ENCODE data around the gene PRDM2.

The PRDM2 gene

GRCh38 chr1:13699936-13700520, at the start of gene PRDM2:
Gene PRDM2, plus strand, starts transcription at chr1:13700188. Its CDS starts 15,418 bp downstream, at chr1:13715606.
- no peak within 1 kb of the TSS for H3K27ac ChIP-seq (ENCODE audit: low read depth, low read length)
- H3K4me1 ChIP-seq (ENCODE audit: control insufficient read depth, insufficient read depth, low read length): peaks cover 11% of the 10 kb centered on the region; the same call in 1 of the 2 replicates
- peak within 1 kb of the TSS; percentile 75 for H3K4me3 ChIP-seq (ENCODE audit: low read depth, low read length)
- H3K27me3 ChIP-seq (ENCODE audit: control insufficient read depth, insufficient read depth, low read length): peaks cover 36% of the 10 kb centered on the region
- H3K36me3 ChIP-seq (ENCODE audit: control insufficient read depth, insufficient read depth, low read length): no peaks in the 10 kb centered on the region
- H3K9ac ChIP-seq (ENCODE audit: low read depth, low read length): peak within 1 kb of the TSS; percentile 67; the same call in 1 of the 2 replicates
- no peaks in the 10 kb centered on the region for H3K9me3 ChIP-seq (ENCODE audit: control insufficient read depth, insufficient read depth, low read length)

- Histone ChIP-seq H3K4me1 (ENCODE audit: control insufficient read depth, insufficient read depth, low read length) (no peaks in the 10 kb centered on the region), H3K9ac (ENCODE audit: low read depth, low read length) (no peak overlapping the region), H3K27ac (ENCODE audit: low read depth, low read length) (no peak overlapping the region), H3K27me3 (ENCODE audit: control insufficient read depth, insufficient read depth, low read length) (no peaks in the 10 kb centered on the region), H3K9me3 (ENCODE audit: control insufficient read depth, insufficient read depth, low read length) (peaks cover 4% of the 10 kb centered on the region), H3K4me3 (ENCODE audit: low read depth, low read length) (no peak overlapping the region), H3K36me3 (ENCODE audit: control insufficient read depth, insufficient read depth, low read length) (no peaks in the 10 kb centered on the region)
These were observed 48.7 kb upstream of the PRDM2 start for GRCh38 chr1:13651279-13651678.

- Histone ChIP-seq H3K4me3 (ENCODE audit: low read depth, low read length) (no peak overlapping the region), H3K27ac (ENCODE audit: low read depth, low read length) (no peak overlapping the region), H3K27me3 (ENCODE audit: control insufficient read depth, insufficient read depth, low read length) (no peaks in the 10 kb centered on the region), H3K9me3 (ENCODE audit: control insufficient read depth, insufficient read depth, low read length) (peaks cover 13% of the 10 kb centered on the region), H3K36me3 (ENCODE audit: control insufficient read depth, insufficient read depth, low read length) (no peaks in the 10 kb centered on the region), H3K4me1 (ENCODE audit: control insufficient read depth, insufficient read depth, low read length) (no peaks in the 10 kb centered on the region), H3K9ac (ENCODE audit: low read depth, low read length) (no peak overlapping the region)
These were observed 47.8 kb upstream of the PRDM2 start for GRCh38 chr1:13652238-13652637.

- H3K27me3 ChIP-seq (ENCODE audit: control insufficient read depth, insufficient read depth, low read length): no peaks in the 10 kb centered on the region
- no peaks in the 10 kb centered on the region for H3K4me1 ChIP-seq (ENCODE audit: control insufficient read depth, insufficient read depth, low read length)
- peaks cover 9% of the 10 kb centered on the region for H3K9me3 ChIP-seq (ENCODE audit: control insufficient read depth, insufficient read depth, low read length)
- H3K36me3 ChIP-seq (ENCODE audit: control insufficient read depth, insufficient read depth, low read length): no peaks in the 10 kb centered on the region
- no peak overlapping the region for H3K27ac ChIP-seq (ENCODE audit: low read depth, low read length)
- H3K9ac ChIP-seq (ENCODE audit: low read depth, low read length): no peak overlapping the region
- no peak overlapping the region for H3K4me3 ChIP-seq (ENCODE audit: low read depth, low read length)
These were observed 38.4 kb upstream of the PRDM2 start for GRCh38 chr1:13661539-13661938.

- H3K9me3 ChIP-seq (ENCODE audit: control insufficient read depth, insufficient read depth, low read length): 0 out of 2 replicates have a peak, but pooled peaks cover 2% of the 10 kb centered on the region
- H3K36me3 ChIP-seq (ENCODE audit: control insufficient read depth, insufficient read depth, low read length): no peaks in the 10 kb centered on the region
- H3K27me3 ChIP-seq (ENCODE audit: control insufficient read depth, insufficient read depth, low read length): no peaks in the 10 kb centered on the region
- H3K4me1 ChIP-seq (ENCODE audit: control insufficient read depth, insufficient read depth, low read length): no peaks in the 10 kb centered on the region
- H3K9ac ChIP-seq (ENCODE audit: low read depth, low read length): no peak overlapping the region
- H3K27ac ChIP-seq (ENCODE audit: low read depth, low read length): no peak overlapping the region
- no peak overlapping the region for H3K4me3 ChIP-seq (ENCODE audit: low read depth, low read length)
These were observed 37.5 kb upstream of the PRDM2 start for GRCh38 chr1:13662493-13662892.

- H3K4me1 ChIP-seq (ENCODE audit: control insufficient read depth, insufficient read depth, low read length): no peaks in the 10 kb centered on the region
- H3K9me3 ChIP-seq (ENCODE audit: control insufficient read depth, insufficient read depth, low read length): 0 out of 2 replicates have a peak, but pooled peaks cover 2% of the 10 kb centered on the region
- no peak overlapping the region for H3K9ac ChIP-seq (ENCODE audit: low read depth, low read length)
- no peak overlapping the region for H3K27ac ChIP-seq (ENCODE audit: low read depth, low read length)
- H3K27me3 ChIP-seq (ENCODE audit: control insufficient read depth, insufficient read depth, low read length): no peaks in the 10 kb centered on the region
- H3K4me3 ChIP-seq (ENCODE audit: low read depth, low read length): no peak overlapping the region
- no peaks in the 10 kb centered on the region for H3K36me3 ChIP-seq (ENCODE audit: control insufficient read depth, insufficient read depth, low read length)
These were observed 36.0 kb upstream of the PRDM2 start for GRCh38 chr1:13663969-13664368.

- Histone ChIP-seq H3K27ac (ENCODE audit: low read depth, low read length) (no peak overlapping the region), H3K36me3 (ENCODE audit: control insufficient read depth, insufficient read depth, low read length) (no peaks in the 10 kb centered on the region), H3K4me3 (ENCODE audit: low read depth, low read length) (no peak overlapping the region), H3K27me3 (ENCODE audit: control insufficient read depth, insufficient read depth, low read length) (no peaks in the 10 kb centered on the region), H3K9me3 (ENCODE audit: control insufficient read depth, insufficient read depth, low read length) (0 out of 2 replicates have a peak, but pooled peaks cover under 1% of the 10 kb centered on the region), H3K4me1 (ENCODE audit: control insufficient read depth, insufficient read depth, low read length) (no peaks in the 10 kb centered on the region), H3K9ac (ENCODE audit: low read depth, low read length) (no peak overlapping the region)
These were observed 35.5 kb upstream of the PRDM2 start for GRCh38 chr1:13664451-13664850.

GRCh38 chr1:13666317-13666716, 33.7 kb upstream of the PRDM2 start:
- H3K9ac ChIP-seq (ENCODE audit: low read depth, low read length): no peak overlapping the region
- no peak overlapping the region for H3K4me3 ChIP-seq (ENCODE audit: low read depth, low read length)
- H3K36me3 ChIP-seq (ENCODE audit: control insufficient read depth, insufficient read depth, low read length): no peaks in the 10 kb centered on the region
- H3K9me3 ChIP-seq (ENCODE audit: control insufficient read depth, insufficient read depth, low read length): no peaks in the 10 kb centered on the region
- no peak overlapping the region for H3K27ac ChIP-seq (ENCODE audit: low read depth, low read length)
- no peaks in the 10 kb centered on the region for H3K27me3 ChIP-seq (ENCODE audit: control insufficient read depth, insufficient read depth, low read length)
- no peaks in the 10 kb centered on the region for H3K4me1 ChIP-seq (ENCODE audit: control insufficient read depth, insufficient read depth, low read length)

- H3K9me3 ChIP-seq (ENCODE audit: control insufficient read depth, insufficient read depth, low read length): no peaks in the 10 kb centered on the region
- no peak overlapping the region for H3K9ac ChIP-seq (ENCODE audit: low read depth, low read length)
- H3K4me1 ChIP-seq (ENCODE audit: control insufficient read depth, insufficient read depth, low read length): no peaks in the 10 kb centered on the region
- no peaks in the 10 kb centered on the region for H3K36me3 ChIP-seq (ENCODE audit: control insufficient read depth, insufficient read depth, low read length)
- no peak overlapping the region for H3K4me3 ChIP-seq (ENCODE audit: low read depth, low read length)
- no peak overlapping the region for H3K27ac ChIP-seq (ENCODE audit: low read depth, low read length)
- no peaks in the 10 kb centered on the region for H3K27me3 ChIP-seq (ENCODE audit: control insufficient read depth, insufficient read depth, low read length)
These were observed 32.3 kb upstream of the PRDM2 start for GRCh38 chr1:13667691-13668090.

- no peaks in the 10 kb centered on the region for H3K27me3 ChIP-seq (ENCODE audit: control insufficient read depth, insufficient read depth, low read length)
- H3K36me3 ChIP-seq (ENCODE audit: control insufficient read depth, insufficient read depth, low read length): no peaks in the 10 kb centered on the region
- H3K4me1 ChIP-seq (ENCODE audit: control insufficient read depth, insufficient read depth, low read length): no peaks in the 10 kb centered on the region
- H3K9me3 ChIP-seq (ENCODE audit: control insufficient read depth, insufficient read depth, low read length): no peaks in the 10 kb centered on the region
- H3K4me3 ChIP-seq (ENCODE audit: low read depth, low read length): no peak overlapping the region
- H3K27ac ChIP-seq (ENCODE audit: low read depth, low read length): no peak overlapping the region
- H3K9ac ChIP-seq (ENCODE audit: low read depth, low read length): no peak overlapping the region
These were observed 25.6 kb upstream of the PRDM2 start for GRCh38 chr1:13674377-13674776.

- H3K4me3 ChIP-seq (ENCODE audit: low read depth, low read length): no peak overlapping the region
- H3K27me3 ChIP-seq (ENCODE audit: control insufficient read depth, insufficient read depth, low read length): no peaks in the 10 kb centered on the region
- no peaks in the 10 kb centered on the region for H3K36me3 ChIP-seq (ENCODE audit: control insufficient read depth, insufficient read depth, low read length)
- no peak overlapping the region for H3K27ac ChIP-seq (ENCODE audit: low read depth, low read length)
- no peaks in the 10 kb centered on the region for H3K4me1 ChIP-seq (ENCODE audit: control insufficient read depth, insufficient read depth, low read length)
- H3K9me3 ChIP-seq (ENCODE audit: control insufficient read depth, insufficient read depth, low read length): no peaks in the 10 kb centered on the region
- no peak overlapping the region for H3K9ac ChIP-seq (ENCODE audit: low read depth, low read length)
These were observed 24.8 kb upstream of the PRDM2 start for GRCh38 chr1:13675151-13675651.
